SH-SY5Y (cell line): Measurements from ENCODE around the gene ACHE.

Source experiments
- GATA2 ChIP-seq: IDR thresholded peaks from 2 replicates; pipeline ENCODE4 v1.6.1; 2011; ENCODE audit warnings: mild to moderate bottlenecking, low read depth, low read length
- GATA3 ChIP-seq: IDR thresholded peaks from 2 replicates; pipeline ENCODE4 v1.6.1; 2011; ENCODE audit warnings: low read depth, mild to moderate bottlenecking, low read length, moderate library complexity

Gene ACHE

DNA sequence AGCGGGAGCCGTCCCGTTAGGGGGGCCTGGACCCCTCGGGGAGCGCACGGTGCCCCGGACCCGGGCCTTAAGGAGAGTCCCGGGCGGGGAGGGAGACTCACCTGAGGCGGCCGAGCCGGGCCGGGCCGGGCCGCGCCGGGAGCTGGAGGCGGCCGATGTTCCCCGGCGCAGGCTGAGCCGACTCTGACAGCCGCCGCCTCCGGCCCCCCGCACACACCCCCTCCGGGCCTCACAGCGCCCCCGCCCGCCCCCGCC is at the start of gene ACHE:
Gene ACHE (minus strand): TSS at position 188 of the 255 bp plus-strand sequence. CDS start 1,656 bp downstream, outside the sequence.
- no peak for TF ChIP-seq GATA2
- no peak for TF ChIP-seq GATA3

DNA sequence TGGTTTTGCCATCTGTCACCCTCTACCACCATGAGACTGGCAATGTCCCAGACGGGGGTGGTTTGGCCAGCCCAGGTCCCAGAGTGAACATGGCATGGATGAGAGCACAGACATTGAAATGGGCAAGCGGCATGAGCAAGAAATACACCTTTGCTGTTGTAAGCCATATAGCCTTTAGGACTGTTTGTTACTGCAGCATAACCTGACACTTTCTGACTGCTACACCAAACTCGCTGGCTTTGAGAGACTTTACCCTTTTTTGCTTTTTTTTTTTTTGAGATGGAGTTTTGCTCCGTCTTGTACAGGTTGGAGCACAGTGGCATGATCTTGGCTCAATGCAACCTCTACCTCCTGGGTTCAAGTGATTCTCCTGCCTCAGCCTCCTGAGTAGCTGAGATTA is 48.5 kb upstream of the ACHE start:
- TF ChIP-seq GATA2 (no peak), GATA3 (no peak)

DNA sequence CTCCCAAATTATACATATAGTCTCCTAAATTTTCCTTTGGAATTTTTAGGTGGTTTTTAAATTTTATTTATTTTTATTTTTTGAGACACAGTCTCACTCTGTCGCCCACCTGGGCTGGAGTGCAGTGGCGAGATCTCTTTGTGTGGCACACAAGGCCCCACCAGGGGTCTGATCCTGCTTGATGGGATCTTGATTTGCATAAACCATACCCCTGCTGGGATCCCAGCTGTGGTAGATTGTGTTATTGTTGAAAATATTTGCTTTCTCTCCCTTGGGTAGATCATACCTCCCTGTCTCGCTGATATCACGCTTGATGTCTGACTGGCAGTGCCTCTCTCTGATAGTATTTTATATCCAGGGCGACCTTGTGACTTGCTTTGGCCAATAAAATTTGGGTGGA is 48.0 kb upstream of the ACHE start:
- TF ChIP-seq GATA3 (no peak), GATA2 (no peak)

DNA sequence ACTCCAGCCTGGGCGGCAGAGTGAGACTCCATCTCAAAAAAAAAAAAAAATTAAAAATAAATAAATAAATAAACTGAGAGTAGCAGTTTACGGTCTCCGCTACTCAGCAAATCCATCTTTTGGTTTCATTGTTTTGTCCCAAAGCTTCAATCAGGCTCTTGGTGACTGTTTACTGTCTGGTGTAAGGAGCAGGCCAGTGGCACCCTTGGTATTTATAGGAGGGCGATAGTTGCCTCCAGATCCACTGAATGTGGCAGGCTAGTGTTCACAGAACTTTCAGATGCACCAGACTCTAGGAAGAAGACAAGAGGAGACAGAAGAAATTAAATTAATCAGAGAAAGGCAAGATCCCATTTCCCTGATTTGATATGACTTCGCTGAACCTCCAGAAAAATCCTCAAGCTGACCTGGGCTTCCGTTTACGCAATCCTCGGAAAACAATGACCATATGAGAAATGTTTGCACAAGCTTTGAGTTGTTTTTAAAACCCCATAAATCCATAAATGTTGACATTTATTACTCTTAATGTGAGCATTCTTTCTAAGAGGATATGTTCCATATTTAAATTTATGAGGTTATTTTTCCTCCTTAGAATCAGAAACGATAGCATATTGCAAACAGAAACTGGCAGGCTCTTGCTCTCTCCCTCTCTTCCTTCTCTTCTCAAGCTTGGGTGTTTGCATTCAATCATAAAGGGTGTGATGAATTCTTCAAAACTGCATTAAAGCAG is 46.5 kb upstream of the ACHE start:
- TF ChIP-seq GATA2 (no peak), GATA3 (no peak)

DNA sequence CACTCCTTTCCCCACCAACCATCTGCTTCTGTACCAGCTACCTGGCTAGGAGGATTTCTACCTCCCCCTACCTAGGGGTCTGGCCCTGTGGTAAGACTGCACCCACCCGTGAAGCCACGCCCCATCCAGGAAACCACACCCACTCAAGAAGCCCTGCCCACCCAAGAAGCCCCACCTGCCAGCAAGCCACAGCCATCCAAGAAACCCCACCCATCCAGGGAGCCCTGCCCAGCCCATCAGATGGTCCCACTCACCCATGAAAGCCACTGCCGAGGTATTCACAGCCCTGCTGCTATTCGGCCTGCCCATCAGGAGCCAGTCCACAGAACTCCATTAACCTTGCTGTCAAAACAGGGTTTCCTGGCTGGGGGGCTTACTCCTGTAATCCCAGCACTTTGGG is 38.0 kb upstream of the ACHE start:
- TF ChIP-seq GATA3 (no peak), GATA2 (no peak)

DNA sequence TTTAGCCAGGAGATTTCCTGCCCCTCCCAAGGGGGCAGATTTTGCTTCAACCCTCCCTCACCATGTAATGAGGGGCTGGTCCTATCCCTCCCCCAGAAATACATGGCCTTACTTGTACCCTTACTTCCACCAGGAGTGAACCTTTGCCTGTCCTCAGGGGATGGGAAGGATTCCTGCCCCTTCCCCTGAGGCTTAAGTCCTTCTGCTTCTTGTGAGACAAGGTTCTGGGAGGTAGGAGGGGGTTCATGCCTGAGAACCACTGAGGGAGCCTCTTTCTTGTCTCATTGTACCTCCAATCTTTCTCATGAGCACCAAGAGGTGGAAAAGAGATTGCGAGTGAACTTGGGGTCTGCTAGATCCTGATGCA is 34.1 kb upstream of the ACHE start:
- TF ChIP-seq GATA3 (no peak), GATA2 (no peak)

DNA sequence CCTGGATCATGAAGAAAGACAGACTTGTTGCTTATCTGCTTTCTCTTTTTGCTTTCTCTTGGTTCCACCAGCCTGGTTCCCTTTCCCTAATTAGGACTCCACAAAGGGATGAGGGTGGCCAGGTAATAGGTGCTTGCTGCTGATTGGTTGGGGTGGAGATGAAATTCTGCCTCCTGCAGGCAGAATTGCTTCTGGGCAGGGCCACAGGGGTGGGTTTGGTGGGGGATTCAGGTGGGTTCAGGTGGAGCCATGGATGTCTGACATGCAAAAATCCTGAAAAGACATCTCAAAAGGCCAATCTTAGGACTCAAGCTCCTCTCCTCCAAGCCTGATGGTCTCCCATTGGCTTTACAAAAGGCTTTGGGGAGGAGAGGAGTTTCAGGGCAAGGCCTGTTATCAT is 25.4 kb upstream of the ACHE start:
- TF ChIP-seq GATA2 (no peak), GATA3 (no peak)

DNA sequence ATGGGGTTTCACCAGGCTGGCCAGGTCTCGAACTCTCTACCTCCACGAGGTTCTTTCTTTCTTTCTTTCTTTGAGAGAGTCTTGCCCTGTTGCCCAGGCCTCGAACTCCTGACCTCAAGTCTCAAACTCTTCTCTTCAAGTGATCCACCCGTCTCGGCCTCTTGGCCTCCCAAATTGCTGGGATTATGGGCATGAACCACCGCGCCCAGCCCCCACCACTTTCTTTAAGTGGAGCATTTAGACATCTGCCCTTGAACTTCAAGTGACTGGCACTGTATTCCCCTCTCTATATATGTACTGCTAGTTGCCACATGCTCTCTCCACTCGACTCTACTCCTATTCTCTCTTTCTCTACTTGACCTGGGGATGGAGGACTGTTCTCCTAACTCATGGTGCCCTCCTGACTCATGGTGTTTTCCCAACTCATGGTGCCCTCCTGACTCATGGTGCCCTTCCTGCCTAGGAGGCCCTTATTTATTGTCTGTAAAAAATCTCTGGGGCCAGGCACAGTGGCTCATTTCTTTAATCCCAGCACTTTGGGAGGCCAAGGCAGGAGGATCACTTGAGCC is 19.3 kb upstream of the ACHE start:
- TF ChIP-seq GATA3: no peak
- TF ChIP-seq GATA2: no peak

DNA sequence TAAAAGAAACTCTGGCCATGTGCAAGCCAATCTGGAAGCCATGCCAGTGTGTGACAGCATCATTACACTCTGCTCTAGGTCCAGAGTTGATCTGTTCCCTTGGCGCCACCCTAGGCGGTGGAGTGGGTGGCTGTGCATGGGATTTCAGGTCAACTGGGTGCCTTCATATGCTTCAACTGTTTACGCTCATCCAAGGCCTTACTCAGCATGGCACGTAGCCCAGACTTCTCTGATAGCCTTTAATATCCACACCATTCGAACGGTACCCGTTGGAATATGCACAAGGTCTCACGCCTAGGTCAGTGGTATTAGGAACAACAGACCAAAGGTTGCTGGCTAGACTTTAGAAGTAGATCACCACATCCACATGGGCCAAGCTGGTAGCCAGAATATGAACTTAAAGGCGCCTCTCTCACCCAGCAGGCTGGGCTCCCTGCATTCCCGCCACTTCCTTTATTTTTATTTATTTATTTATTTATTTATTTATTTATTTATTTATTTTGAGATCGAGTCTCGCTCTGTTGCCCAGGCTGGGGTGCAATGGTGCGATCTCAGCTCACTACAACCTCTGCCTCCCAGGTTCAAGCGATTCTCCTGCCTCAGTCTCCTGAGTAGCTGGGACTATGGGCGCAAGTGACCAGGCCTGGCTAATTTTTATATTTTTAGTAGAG is 18.7 kb upstream of the ACHE start:
- TF ChIP-seq GATA2: no peak

DNA sequence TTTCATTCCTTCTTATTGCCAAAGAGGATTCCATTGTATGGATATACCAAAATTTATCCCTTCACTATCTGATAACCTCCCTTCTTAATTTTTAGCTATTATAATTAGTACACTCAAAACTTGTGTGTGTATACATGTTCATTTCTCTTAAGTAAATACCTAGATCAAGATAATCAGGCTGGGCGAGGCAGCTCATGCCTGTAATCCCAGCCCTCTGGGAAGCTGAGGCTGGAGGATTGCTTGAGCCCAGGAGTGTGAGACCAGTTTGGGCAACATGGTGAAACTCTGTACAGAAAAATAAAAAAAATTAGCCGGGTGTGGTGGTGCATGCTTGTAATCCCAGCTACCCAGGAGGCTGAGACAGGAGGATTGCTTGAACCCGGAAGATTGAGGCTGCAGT is 15.8 kb upstream of the ACHE start:
- TF ChIP-seq GATA3: no peak

DNA sequence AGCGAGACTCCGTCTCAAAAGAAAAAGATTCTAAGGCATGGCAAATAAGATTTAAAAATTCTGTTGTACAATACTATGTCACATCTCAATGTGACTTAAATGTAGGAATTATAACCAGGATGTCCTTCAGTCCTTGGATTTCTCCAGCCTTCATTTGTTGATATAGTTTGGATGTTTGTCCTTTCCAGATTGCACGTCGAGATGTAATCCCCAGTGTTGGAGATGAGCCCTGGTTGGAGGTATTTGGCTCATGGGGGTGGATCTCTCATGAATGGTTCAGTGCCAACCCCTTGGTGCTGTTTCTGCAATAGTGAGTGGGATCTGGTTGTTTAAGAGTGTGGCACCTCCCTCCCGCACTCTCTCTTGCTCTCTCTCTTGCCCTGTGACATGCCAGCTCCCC is 12.8 kb upstream of the ACHE start:
- no peak for TF ChIP-seq GATA3
- TF ChIP-seq GATA2: no peak

DNA sequence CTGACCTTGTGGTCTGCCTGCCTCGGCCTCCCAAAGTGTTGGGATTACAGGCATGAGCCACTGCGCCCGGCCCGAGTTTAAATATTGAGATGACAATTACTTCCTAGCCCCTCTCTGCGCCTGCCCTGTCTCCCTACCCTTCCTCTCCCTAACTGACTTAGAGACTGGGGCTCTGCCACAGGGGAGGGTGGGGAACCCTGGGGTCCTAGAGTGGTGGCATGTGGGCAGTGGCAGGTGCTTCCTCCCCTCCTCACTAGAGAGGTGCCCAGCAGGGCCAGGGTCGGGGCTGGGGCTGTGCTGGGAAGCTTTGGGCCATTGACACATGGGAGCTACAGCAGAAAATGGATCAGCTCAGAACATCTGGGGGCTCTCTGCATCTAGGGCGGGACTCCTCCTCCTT is 7.0 kb upstream of the ACHE start:
- TF ChIP-seq GATA2 (no peak), GATA3 (no peak)

DNA sequence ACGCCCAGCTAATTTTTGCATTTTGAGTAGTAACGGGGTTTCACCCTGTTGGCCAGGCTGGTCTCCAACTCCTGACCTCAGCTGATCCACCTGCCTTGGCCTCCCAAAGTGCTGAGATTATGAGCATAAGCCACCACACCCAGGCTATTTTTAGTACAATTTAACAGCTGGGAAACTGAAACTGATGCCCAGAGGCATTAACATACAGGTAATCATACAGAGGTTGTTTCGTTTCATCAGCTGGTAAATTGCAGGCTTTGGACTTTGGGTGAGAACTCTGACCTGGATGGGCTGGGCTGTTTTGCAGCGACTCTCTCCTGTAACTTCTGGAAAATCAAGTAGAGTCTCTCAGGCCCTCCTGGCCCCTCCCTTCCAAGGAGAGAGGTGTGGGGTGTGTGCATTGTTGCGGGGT is 6.2 kb upstream of the ACHE start:
- TF ChIP-seq GATA3 (no peak), GATA2 (no peak)

DNA sequence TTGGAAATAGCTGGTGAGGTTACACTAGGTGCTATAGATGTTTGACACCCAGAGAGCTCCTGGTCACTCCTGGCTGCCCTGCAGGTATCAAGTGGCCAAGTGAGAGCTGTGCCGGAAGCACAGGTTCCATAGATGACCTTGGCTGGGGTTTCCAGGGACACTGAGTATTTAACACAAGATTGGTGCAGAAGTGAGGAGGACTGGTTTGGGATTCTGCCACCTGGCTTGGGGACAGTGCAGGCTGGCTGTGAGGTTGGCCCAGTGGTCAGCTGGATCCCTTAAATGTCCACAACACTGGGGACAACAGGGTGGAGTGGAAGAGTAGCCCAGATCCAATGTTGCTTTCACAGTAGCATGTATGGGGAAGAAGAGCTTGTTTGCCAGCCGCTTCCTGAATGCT is 5.3 kb upstream of the ACHE start:
- TF ChIP-seq GATA2: no peak
- no peak for TF ChIP-seq GATA3

DNA sequence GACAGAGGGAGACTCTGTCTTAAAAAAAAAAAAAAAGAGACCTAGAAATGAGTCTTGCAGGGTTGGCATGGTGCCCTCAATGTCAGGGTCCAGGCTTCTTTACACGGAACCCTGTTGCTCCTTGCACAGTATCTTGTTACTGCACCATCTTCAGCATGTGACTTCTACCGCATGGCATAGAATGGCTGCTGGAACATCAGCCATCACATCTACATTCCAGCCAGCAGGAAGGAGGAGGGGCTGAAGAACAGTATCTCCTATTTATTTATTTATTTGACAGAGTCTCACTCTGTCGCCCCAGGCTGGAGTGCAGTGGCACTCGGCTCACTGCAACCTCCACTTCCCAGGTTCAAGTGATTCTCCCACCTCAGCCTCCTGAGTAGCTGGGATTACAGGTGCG is 3.7 kb upstream of the ACHE start:
- TF ChIP-seq GATA2: no peak
- TF ChIP-seq GATA3: no peak
